OCI-LY7 (cell line): ENCODE measurements around the gene TBPL2.

Experiments used
- EZH2phosphoT487 ChIP-seq: fragments of 200-600 bp; sonication (generic); IDR thresholded peaks from 2 replicates; pipeline ENCODE4 v1.6.1; 2018; ENCODE audit warnings: low read depth, borderline replicate concordance, mild to moderate bottlenecking, mixed run types, antibody characterized with exemption, low read length, moderate library complexity, mixed read lengths
- TF ChIP-seq, protein P1 (sequence below): fragments of 200-600 bp; sonication (generic); conservative IDR thresholded peaks from 2 replicates; pipeline ENCODE4 v1.5.1; 2014; ENCODE audit warnings: mild to moderate bottlenecking, antibody characterized with exemption, low read length, moderate library complexity, mixed read lengths

DNA sequence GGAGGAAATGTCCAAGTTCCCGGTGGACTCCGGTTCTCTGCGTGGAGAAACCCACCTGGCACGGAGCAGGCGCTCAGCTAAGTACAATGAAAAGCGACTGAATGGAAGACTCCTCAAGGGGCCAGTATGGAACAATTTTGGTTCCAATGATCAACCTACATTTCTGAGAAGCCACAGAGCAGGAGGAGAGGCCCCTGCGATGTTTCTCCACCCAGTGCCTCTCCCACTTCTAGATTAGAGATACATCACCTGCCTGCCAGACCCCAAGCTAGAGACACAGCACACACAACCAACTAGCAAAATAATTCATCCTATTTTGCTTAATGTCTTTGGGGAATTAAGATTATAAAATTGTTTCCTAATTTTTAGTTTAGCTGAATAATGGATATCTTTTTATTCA, 67.6 kb downstream of the TBPL2 start:
- TF ChIP-seq, protein P1, sequence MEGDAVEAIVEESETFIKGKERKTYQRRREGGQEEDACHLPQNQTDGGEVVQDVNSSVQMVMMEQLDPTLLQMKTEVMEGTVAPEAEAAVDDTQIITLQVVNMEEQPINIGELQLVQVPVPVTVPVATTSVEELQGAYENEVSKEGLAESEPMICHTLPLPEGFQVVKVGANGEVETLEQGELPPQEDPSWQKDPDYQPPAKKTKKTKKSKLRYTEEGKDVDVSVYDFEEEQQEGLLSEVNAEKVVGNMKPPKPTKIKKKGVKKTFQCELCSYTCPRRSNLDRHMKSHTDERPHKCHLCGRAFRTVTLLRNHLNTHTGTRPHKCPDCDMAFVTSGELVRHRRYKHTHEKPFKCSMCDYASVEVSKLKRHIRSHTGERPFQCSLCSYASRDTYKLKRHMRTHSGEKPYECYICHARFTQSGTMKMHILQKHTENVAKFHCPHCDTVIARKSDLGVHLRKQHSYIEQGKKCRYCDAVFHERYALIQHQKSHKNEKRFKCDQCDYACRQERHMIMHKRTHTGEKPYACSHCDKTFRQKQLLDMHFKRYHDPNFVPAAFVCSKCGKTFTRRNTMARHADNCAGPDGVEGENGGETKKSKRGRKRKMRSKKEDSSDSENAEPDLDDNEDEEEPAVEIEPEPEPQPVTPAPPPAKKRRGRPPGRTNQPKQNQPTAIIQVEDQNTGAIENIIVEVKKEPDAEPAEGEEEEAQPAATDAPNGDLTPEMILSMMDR = no peak
- TF ChIP-seq EZH2phosphoT487 = no peak
